Liver (tissue), 9 donors: ENCODE results near the gene NEK7. TPM values are rescaled to one million over a fixed set of nuclear protein-coding genes. Genes with fewer than 3 reads are reported as not detected.

Source experiments
- DNase-seq: peaks from one replicate; pipeline ENCODE4 v3.0.0-alpha.2; 2017; ENCODE audit warnings: low spot score
- H3K27ac ChIP-seq, 2 donors: one replicate each; pipeline ENCODE4 v1.7.0; 2013; ENCODE audit warnings: inconsistent platforms in 2 of 2, low read length in 2 of 2, control low read depth in 1 of 2, low read depth in 1 of 2, mild to moderate bottlenecking in 1 of 2
- H3K27me3 ChIP-seq, 4 donors: one replicate each; pipeline versions ENCODE4 v1.6.1 to v1.7.0; 2013; ENCODE audit warnings: low read length in 3 of 4, inconsistent platforms in 1 of 4, mild to moderate bottlenecking in 1 of 4, moderate library complexity in 1 of 4; ENCODE audit not compliant: control insufficient read depth in 4 of 4, insufficient read depth in 4 of 4
- H3K36me3 ChIP-seq, 4 donors: one replicate each; pipeline versions ENCODE4 v1.6.1 to v1.7.0; 2013; ENCODE audit warnings: low read length in 3 of 4, mild to moderate bottlenecking in 3 of 4, low read depth in 1 of 4, moderate library complexity in 1 of 4; ENCODE audit not compliant: control insufficient read depth in 4 of 4, insufficient read depth in 3 of 4
- H3K4me1 ChIP-seq, 4 donors: one replicate each; pipeline versions ENCODE4 v1.6.1 to v1.7.0; 2013; ENCODE audit warnings: low read length in 3 of 4, mild to moderate bottlenecking in 3 of 4, moderate library complexity in 1 of 4; ENCODE audit not compliant: control insufficient read depth in 4 of 4, insufficient read depth in 4 of 4
- H3K4me3 ChIP-seq, 3 donors: one replicate each; pipeline versions ENCODE4 v1.6.1 to v1.7.0; 2013; ENCODE audit warnings: low read length in 3 of 3, control low read depth in 1 of 3, low read depth in 1 of 3, mild to moderate bottlenecking in 1 of 3
- H3K9ac ChIP-seq, 2 donors: one replicate each; pipeline ENCODE4 v1.7.0; 2013; ENCODE audit warnings: low read length in 2 of 2, mild to moderate bottlenecking in 2 of 2, moderate library complexity in 2 of 2, control low read depth in 1 of 2, low read depth in 1 of 2
- H3K9me3 ChIP-seq, 4 donors: one replicate each; pipeline versions ENCODE4 v1.6.1 to v1.7.0; 2013; ENCODE audit warnings: low read length in 3 of 4; ENCODE audit not compliant: control insufficient read depth in 4 of 4
- EGR1 ChIP-seq, 2 donors: IDR thresholded peaks; 2 replicates each; pipeline ENCODE4 v1.6.1; 2016 to 2018; ENCODE audit warnings: antibody characterized with exemption in 2 of 2, low read depth in 2 of 2
- FOXA1 ChIP-seq: IDR thresholded peaks from 2 replicates; pipeline ENCODE4 v1.6.1; 2016; ENCODE audit warnings: antibody characterized with exemption
- GABPA ChIP-seq, 2 donors: IDR thresholded peaks in 1 of 2; conservative IDR thresholded peaks in 1 of 2; 2 replicates each; pipeline ENCODE4 v1.6.1; 2016; ENCODE audit warnings: antibody characterized with exemption in 2 of 2, mild to moderate bottlenecking in 1 of 2, moderate library complexity in 1 of 2
- HNF4G ChIP-seq: IDR thresholded peaks from 2 replicates; pipeline ENCODE4 v1.6.1; 2016; ENCODE audit warnings: antibody characterized with exemption
- JUND ChIP-seq, 2 donors: IDR thresholded peaks; 2 replicates each; pipeline ENCODE4 v1.6.1; 2016; ENCODE audit warnings: antibody characterized with exemption in 2 of 2
- NR2F2 ChIP-seq: IDR thresholded peaks from 2 replicates; pipeline ENCODE4 v1.6.1; 2016; ENCODE audit warnings: antibody characterized with exemption
- RXRA ChIP-seq, 2 donors: IDR thresholded peaks; 2 replicates each; pipeline ENCODE4 v1.6.1; 2017 to 2018; ENCODE audit warnings: antibody characterized with exemption in 2 of 2, mild to moderate bottlenecking in 1 of 2
- SP1 ChIP-seq: IDR thresholded peaks from 2 replicates; pipeline ENCODE4 v1.6.1; 2018; ENCODE audit warnings: antibody characterized with exemption, mild to moderate bottlenecking
- TAF1 ChIP-seq: conservative IDR thresholded peaks from 2 replicates; pipeline ENCODE4 v1.6.1; 2016; ENCODE audit warnings: antibody characterized with exemption, mild to moderate bottlenecking
- YY1 ChIP-seq: IDR thresholded peaks from 2 replicates; pipeline ENCODE4 v1.6.1; 2016; ENCODE audit warnings: antibody characterized with exemption, mild to moderate bottlenecking
- WGBS: extraction: QIAGEN DNeasy Blood & Tissue Kit; methylation state at CpG from one replicate; pipeline ENCODE4 v1.1.7; 2013; 5-methylcytosine and 5-hydroxymethylcytosine counted together
- polyA plus RNA-seq, 2 donors: library from polyadenylated mRNA; stranded (reverse) in 1 of 2; unstranded in 1 of 2; fragments of 200-250 nt in 1 of 2; fragments of >200 nt in 1 of 2; fragmentation: Nextera tagmentation in 1 of 2; extraction: Ambion mirVana in 1 of 2; gene quantifications; one replicate each; pipeline versions ENCODE4 v1.2.1 to v1.2.3, GENCODE V29; 2013 to 2015
- total RNA-seq, 2 donors: library from RNA; depleted of rRNA; stranded (reverse); fragments of >200 nt; gene quantifications; one replicate each; pipeline ENCODE4 v1.2.3, GENCODE V29; 2014
- TF ChIP-seq, protein P1 (sequence below): IDR thresholded peaks from 2 replicates; pipeline ENCODE4 v1.6.1; 2016; ENCODE audit warnings: antibody characterized with exemption
- TF ChIP-seq, protein P2 (sequence below): IDR thresholded peaks from 2 replicates; pipeline ENCODE4 v1.6.1; 2016; ENCODE audit warnings: antibody characterized with exemption, mild to moderate bottlenecking
- TF ChIP-seq, protein P3 (sequence below): IDR thresholded peaks from 2 replicates; pipeline ENCODE4 v1.6.1; 2016; ENCODE audit warnings: antibody characterized with exemption
- TF ChIP-seq, protein P4 (sequence below): IDR thresholded peaks from 2 replicates; pipeline ENCODE4 v1.6.1; 2016; ENCODE audit warnings: antibody characterized with exemption
- donor health status: healthy.
- donor health status: healthy.
- donor health status: healthy.
- donor health status: healthy.
- donor health status: healthy.

NEK7 gene
- total and polyA plus RNA-seq, 4 donors: 9.2 to 34.4 (median 20.2) TPM

DNA sequence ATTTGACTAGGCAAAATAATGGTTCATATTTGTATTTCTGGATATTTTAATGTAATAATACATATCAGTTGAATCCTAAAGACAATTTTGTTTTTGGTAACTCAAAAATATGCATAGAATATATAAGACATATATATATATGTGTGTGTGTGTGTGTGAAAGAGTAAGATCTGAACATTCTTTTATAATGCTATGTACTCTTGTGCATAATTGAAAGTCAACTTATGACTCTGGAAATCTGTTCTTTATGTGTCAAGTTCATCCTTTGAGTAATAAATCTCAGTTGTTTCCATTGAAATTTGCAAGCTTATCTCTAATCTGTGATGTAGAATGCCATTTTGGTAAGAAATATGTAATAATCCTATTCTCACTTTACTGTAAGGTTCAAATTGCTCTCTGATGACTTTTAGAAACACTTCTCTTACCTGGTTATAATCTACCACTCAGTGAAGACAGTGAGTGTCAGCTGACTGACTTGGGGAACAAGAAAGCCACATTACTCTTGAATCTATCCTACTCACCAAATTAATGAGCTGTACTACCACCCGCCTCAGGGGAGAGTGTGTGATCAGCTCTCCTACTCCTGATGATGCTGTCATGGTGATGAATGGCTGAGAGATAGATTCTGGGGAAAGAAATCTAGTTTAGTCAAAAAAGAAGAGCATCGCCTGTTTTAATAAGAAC, 15.0 kb upstream of the NEK7 start:
- H3K4me1 ChIP-seq: no peaks in the 10 kb centered on the region
- H3K9ac ChIP-seq: no peak overlapping the region

DNA sequence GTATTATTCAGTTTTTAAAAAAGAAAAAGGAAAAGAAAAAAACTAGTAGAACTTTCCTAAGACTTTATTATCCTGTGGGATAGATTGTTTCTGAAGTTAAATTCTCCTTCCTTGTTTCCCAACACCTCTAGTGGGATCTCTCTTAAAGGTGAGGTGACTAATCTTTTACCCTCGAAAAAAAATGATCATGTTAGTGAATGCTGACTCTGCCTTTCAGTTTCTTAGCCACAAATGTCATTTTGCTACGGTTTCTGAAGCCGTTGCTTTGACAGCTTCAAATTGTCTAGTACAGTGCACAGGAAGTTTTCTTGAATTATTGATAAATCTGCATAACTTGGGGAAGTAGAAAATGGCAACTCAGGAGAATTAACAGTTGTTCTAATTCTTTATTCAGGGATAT, 13.0 kb upstream of the NEK7 start:
- 71% methylated on average over 3 of the region's 3 CpGs for WGBS
- no peaks in the 10 kb centered on the region for H3K9me3 ChIP-seq
- H3K4me3 ChIP-seq: no peak overlapping the region
- TF ChIP-seq FOXA1: no peak
- no peak for TF ChIP-seq EGR1 (IDR thresholded peaks at IDR 0.05; ENCODE audit: low read depth in 2 of 2)
- TF ChIP-seq JUND (IDR thresholded peaks at IDR 0.05): no peak
- TF ChIP-seq, protein P1, sequence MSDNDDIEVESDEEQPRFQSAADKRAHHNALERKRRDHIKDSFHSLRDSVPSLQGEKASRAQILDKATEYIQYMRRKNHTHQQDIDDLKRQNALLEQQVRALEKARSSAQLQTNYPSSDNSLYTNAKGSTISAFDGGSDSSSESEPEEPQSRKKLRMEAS: no peak
- no peak for TF ChIP-seq NR2F2
- no peak for TF ChIP-seq RXRA (IDR thresholded peaks at IDR 0.05)
- H3K27me3 ChIP-seq: no peaks in the 10 kb centered on the region
- DNase-seq: no peak
- no peak overlapping the region for H3K9ac ChIP-seq
- no peak overlapping the region for H3K27ac ChIP-seq
- no peaks in the 10 kb centered on the region for H3K36me3 ChIP-seq
- H3K4me1 ChIP-seq: no peaks in the 10 kb centered on the region

More for the DNA sequence above, 15.0 kb upstream of the NEK7 start:
- 96% methylated on average over 2 of the region's 2 CpGs for WGBS
- no peak for DNase-seq
- Histone ChIP-seq H3K27me3 (no peaks in the 10 kb centered on the region), H3K4me3 (no peak overlapping the region), H3K27ac (no peak overlapping the region), H3K9me3 (no peaks in the 10 kb centered on the region), H3K36me3 (no peaks in the 10 kb centered on the region)
- TF ChIP-seq GABPA (IDR thresholded peaks at IDR 0.05 in 1 of 2, conservative IDR thresholded peaks at IDR 0.05 in 1 of 2) (no peak), YY1 (no peak), JUND (IDR thresholded peaks at IDR 0.05) (no peak), RXRA (IDR thresholded peaks at IDR 0.05) (no peak), HNF4G (no peak)
- TF ChIP-seq, protein P1: no peak

DNA sequence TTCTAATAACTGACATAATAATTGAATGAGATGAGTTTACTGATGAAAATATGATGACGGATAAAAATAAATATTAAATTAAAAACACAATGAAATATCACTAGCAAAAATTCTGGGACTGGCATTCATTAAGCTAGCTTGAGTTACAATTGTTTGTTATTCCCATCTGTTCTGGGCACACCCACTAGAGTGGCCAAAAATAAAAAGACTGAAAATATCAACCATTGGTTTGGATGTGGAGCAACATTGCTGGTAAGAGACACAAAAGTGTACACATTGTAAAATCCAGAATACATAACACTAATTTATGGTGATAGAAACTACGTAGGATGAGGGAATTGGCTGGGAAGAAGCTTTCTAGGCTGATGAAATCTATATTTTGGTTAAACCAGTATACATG, 9.6 kb upstream of the NEK7 start:
- TF ChIP-seq TAF1 (no peak), SP1 (no peak), HNF4G (no peak)
- 94% methylated on average over 2 of the region's 2 CpGs for WGBS
- no peak overlapping the region for H3K4me3 ChIP-seq
- no peaks in the 10 kb centered on the region for H3K27me3 ChIP-seq
- no peaks in the 10 kb centered on the region for H3K9me3 ChIP-seq
- H3K9ac ChIP-seq: no peak overlapping the region
- H3K27ac ChIP-seq: no peak overlapping the region
- H3K4me1 ChIP-seq: no peaks in the 10 kb centered on the region
- DNase-seq: no peak
- H3K36me3 ChIP-seq: no peaks in the 10 kb centered on the region

DNA sequence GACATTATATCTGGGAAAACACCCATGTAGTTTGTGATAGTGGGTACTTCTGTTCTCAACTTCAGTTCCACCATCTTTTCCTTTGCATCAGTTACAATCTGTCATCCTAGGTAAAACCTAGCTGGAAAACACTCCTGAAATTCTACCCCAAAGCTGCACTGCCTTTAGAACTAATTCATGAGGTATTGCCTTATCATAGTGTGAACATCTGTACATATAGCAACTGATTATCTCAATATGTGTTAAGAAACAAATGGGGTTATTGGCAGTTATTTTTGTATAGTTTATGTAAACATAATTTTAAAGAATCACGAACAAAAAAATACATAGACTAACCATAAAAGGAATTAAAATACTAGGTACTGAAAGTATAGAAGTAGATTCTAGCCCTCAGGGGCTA, 6.4 kb upstream of the NEK7 start:
- DNase-seq: no peak
- WGBS: 88% methylated on average over 1 of the region's 1 CpG
- Histone ChIP-seq H3K9ac (no peak overlapping the region), H3K4me1 (peaks cover 0 to 3% (median 0%) of the 10 kb centered on the region in 4 donors), H3K9me3 (no peaks in the 10 kb centered on the region), H3K27ac (no peak overlapping the region), H3K4me3 (no peak overlapping the region), H3K36me3 (no peaks in the 10 kb centered on the region), H3K27me3 (no peaks in the 10 kb centered on the region)
- TF ChIP-seq TAF1: no peak
- no peak for TF ChIP-seq JUND (IDR thresholded peaks at IDR 0.05)
- no peak for TF ChIP-seq SP1
- TF ChIP-seq YY1: no peak
- TF ChIP-seq, protein P2, sequence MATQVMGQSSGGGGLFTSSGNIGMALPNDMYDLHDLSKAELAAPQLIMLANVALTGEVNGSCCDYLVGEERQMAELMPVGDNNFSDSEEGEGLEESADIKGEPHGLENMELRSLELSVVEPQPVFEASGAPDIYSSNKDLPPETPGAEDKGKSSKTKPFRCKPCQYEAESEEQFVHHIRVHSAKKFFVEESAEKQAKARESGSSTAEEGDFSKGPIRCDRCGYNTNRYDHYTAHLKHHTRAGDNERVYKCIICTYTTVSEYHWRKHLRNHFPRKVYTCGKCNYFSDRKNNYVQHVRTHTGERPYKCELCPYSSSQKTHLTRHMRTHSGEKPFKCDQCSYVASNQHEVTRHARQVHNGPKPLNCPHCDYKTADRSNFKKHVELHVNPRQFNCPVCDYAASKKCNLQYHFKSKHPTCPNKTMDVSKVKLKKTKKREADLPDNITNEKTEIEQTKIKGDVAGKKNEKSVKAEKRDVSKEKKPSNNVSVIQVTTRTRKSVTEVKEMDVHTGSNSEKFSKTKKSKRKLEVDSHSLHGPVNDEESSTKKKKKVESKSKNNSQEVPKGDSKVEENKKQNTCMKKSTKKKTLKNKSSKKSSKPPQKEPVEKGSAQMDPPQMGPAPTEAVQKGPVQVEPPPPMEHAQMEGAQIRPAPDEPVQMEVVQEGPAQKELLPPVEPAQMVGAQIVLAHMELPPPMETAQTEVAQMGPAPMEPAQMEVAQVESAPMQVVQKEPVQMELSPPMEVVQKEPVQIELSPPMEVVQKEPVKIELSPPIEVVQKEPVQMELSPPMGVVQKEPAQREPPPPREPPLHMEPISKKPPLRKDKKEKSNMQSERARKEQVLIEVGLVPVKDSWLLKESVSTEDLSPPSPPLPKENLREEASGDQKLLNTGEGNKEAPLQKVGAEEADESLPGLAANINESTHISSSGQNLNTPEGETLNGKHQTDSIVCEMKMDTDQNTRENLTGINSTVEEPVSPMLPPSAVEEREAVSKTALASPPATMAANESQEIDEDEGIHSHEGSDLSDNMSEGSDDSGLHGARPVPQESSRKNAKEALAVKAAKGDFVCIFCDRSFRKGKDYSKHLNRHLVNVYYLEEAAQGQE: no peak
- TF ChIP-seq, protein P3, sequence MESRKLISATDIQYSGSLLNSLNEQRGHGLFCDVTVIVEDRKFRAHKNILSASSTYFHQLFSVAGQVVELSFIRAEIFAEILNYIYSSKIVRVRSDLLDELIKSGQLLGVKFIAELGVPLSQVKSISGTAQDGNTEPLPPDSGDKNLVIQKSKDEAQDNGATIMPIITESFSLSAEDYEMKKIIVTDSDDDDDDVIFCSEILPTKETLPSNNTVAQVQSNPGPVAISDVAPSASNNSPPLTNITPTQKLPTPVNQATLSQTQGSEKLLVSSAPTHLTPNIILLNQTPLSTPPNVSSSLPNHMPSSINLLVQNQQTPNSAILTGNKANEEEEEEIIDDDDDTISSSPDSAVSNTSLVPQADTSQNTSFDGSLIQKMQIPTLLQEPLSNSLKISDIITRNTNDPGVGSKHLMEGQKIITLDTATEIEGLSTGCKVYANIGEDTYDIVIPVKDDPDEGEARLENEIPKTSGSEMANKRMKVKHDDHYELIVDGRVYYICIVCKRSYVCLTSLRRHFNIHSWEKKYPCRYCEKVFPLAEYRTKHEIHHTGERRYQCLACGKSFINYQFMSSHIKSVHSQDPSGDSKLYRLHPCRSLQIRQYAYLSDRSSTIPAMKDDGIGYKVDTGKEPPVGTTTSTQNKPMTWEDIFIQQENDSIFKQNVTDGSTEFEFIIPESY: no peak
- TF ChIP-seq, protein P4, sequence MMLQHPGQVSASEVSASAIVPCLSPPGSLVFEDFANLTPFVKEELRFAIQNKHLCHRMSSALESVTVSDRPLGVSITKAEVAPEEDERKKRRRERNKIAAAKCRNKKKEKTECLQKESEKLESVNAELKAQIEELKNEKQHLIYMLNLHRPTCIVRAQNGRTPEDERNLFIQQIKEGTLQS: no peak
- no peak for TF ChIP-seq RXRA (IDR thresholded peaks at IDR 0.05)
- TF ChIP-seq HNF4G: no peak
